Measurements from ENCODE around the gene SULT1B1. TPM values are rescaled to one million over a fixed set of nuclear protein-coding genes. Genes with fewer than 3 reads are reported as not detected.

The SULT1B1 gene
- total and polyA plus RNA-seq, 2 of the 8 experiments (the other 6 are each of a cell fraction or from before 2014, with no cell fraction given) = not detected

DNA sequence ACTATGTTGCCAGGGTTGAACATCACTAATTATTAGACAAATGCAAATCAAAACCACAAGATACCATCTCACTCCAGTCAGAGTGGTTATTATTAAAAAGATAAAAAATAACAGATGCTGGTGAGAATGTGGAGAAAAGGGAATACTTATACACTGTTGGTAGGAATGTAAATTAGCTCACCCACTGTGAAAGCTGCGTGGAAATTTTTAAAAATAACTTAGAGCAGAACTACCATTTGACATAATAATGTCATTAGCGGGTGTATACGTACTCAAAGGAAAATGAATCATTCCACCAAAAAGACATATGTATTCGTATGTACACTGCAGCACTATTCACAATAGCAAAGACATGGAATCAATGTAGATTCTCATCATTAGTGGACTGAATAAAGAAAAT lies 58.7 kb downstream of the SULT1B1 start (continued):
- TF ChIP-seq, protein P1, sequence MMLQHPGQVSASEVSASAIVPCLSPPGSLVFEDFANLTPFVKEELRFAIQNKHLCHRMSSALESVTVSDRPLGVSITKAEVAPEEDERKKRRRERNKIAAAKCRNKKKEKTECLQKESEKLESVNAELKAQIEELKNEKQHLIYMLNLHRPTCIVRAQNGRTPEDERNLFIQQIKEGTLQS (IDR thresholded peaks at IDR 0.05; ENCODE audit: insufficient read depth, low read depth, low read length) = no peak
- no peak for TF ChIP-seq PHF8 (conservative IDR thresholded peaks at IDR 0.05; ENCODE audit: low read depth, low read length)
